Measurements from ENCODE around the gene MAST4. TPM values are rescaled to one million over a fixed set of nuclear protein-coding genes. Genes with fewer than 3 reads are reported as not detected.

MAST4 gene
- polyA plus RNA-seq, 2 of the 4 experiments (the other 2 are of a cell fraction), result 1.2 to 5.8 TPM

DNA sequence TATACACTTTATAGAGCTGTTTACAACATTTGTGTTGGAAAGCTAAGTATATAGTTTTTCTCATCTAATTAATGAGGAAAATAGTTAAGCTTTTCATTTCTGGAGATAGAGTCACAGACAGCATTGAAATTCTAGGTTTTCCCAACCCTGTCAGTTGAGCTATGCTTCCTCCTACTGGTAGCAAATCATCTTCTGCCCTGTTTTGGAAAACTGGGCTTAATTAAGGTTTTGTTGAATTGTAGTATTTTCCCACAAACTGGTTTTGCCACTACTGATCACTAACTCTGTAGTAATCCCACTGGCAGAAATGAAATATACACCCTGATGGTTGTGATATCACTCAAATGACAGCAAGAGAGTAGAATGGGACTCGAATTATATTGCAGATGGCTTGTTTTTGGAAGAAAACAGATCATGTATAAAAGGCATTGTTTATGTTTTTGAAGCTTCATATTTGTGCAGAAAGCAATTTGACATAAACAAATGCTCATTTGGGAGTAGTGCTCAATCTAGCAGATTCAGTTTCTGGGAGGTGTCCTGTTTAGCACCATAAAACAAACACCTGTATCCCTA lies 553.8 kb downstream of the MAST4 start:
- DNase-seq (ENCODE audit: low read depth in 1 of 2, low spot score in 1 of 2), result no peak
- Histone ChIP-seq H3K9me3 (no peaks in the 10 kb centered on the region), H3K27ac (no peak overlapping the region), H3K4me1 (no peaks in the 10 kb centered on the region), H3K4me2 (no peak overlapping the region), H3K4me3 (no peak overlapping the region)
- TF ChIP-seq, protein P1, sequence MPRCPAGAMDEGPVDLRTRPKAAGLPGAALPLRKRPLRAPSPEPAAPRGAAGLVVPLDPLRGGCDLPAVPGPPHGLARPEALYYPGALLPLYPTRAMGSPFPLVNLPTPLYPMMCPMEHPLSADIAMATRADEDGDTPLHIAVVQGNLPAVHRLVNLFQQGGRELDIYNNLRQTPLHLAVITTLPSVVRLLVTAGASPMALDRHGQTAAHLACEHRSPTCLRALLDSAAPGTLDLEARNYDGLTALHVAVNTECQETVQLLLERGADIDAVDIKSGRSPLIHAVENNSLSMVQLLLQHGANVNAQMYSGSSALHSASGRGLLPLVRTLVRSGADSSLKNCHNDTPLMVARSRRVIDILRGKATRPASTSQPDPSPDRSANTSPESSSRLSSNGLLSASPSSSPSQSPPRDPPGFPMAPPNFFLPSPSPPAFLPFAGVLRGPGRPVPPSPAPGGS (IDR thresholded peaks at IDR 0.05), result no peak
- TF ChIP-seq RARB (CRISPR knock-in tag; IDR thresholded peaks at IDR 0.05), result no peak
- no peak for TF ChIP-seq CEBPB (IDR thresholded peaks at IDR 0.05)
- peak; percentile 67 for TF ChIP-seq SMC3 (IDR thresholded peaks at IDR 0.05)
- no peak for TF ChIP-seq EP300 (IDR thresholded peaks at IDR 0.05)
- peak; percentile 70 to 78 for TF ChIP-seq RAD21 (conservative IDR thresholded peaks at IDR 0.05 in 1 of 2, IDR thresholded peaks at IDR 0.05 in 1 of 2)
- no peak for TF ChIP-seq JUNB (IDR thresholded peaks at IDR 0.05)
- TF ChIP-seq, protein P2, sequence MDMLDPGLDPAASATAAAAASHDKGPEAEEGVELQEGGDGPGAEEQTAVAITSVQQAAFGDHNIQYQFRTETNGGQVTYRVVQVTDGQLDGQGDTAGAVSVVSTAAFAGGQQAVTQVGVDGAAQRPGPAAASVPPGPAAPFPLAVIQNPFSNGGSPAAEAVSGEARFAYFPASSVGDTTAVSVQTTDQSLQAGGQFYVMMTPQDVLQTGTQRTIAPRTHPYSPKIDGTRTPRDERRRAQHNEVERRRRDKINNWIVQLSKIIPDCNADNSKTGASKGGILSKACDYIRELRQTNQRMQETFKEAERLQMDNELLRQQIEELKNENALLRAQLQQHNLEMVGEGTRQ (IDR thresholded peaks at IDR 0.05), result no peak
- TF ChIP-seq CTCF (IDR thresholded peaks at IDR 0.05), result peak; percentile 59
- peak in 1 of 2 experiments; percentile 63; a peak in 2 of 6 replicates for ATAC-seq
- ChIA-PET CTCF (interaction anchor here (0.6 to 3.4 kb wide), 25 partner anchors 9 to 840 kb away, joined by 3 to 31 read pairs (median 4); no protein-coding TSS in a partner anchor), POLR2A (no interaction called here)
- 15% methylated on average over 1 of the region's 1 CpG for WGBS (ENCODE audit: missing lambda C conversion rate)
- no peak for FAIRE-seq

GRCh38 chr5:67152400-67152799 lies 556.2 kb downstream of the MAST4 start:
- FAIRE-seq, result no peak
- WGBS (ENCODE audit: missing lambda C conversion rate), result 96% methylated on average over 6 of the region's 6 CpGs

More at GRCh38 chr5:67152400-67152799, 556.2 kb downstream of the MAST4 start:
- ChIA-PET POLR2A (no interaction called here), CTCF (interaction anchor here (0.6 to 3.4 kb wide), 4 partner anchors 15 to 373 kb away, joined by 3 to 29 read pairs (median 4); no protein-coding TSS in a partner anchor)
- TF ChIP-seq HOXA7 (CRISPR knock-in tag; IDR thresholded peaks at IDR 0.05), result no peak
- no peak for TF ChIP-seq POLR2AphosphoS2 (conservative IDR thresholded peaks at IDR 0.05; ENCODE audit: low read length)
- no peak for TF ChIP-seq POLR2A (IDR thresholded peaks at IDR 0.05; ENCODE audit: low read length)
- TF ChIP-seq FOXS1 (CRISPR knock-in tag; IDR thresholded peaks at IDR 0.05), result no peak
- no peak for TF ChIP-seq NFE2L2 (conservative IDR thresholded peaks at IDR 0.05; ENCODE audit: low read length)
- TF ChIP-seq EHF (CRISPR knock-in tag; IDR thresholded peaks at IDR 0.05), result no peak
- no peak for TF ChIP-seq ZFP36 (IDR thresholded peaks at IDR 0.05; ENCODE audit: borderline replicate concordance, partially characterized antibody)
- TF ChIP-seq CBX2 (IDR thresholded peaks at IDR 0.05; ENCODE audit: borderline replicate concordance, low read depth), result no peak
- TF ChIP-seq MAFK (IDR thresholded peaks at IDR 0.05; ENCODE audit: partially characterized antibody), result no peak
- TF ChIP-seq RNF2 (IDR thresholded peaks at IDR 0.05; ENCODE audit: borderline replicate concordance, low read depth), result no peak
- no peak for TF ChIP-seq NPAS2 (CRISPR knock-in tag; IDR thresholded peaks at IDR 0.05; ENCODE audit: borderline replicate concordance)
- no peak for TF ChIP-seq HOXB5 (CRISPR knock-in tag; IDR thresholded peaks at IDR 0.05)
- no peak for TF ChIP-seq MAZ (IDR thresholded peaks at IDR 0.05; ENCODE audit: borderline replicate concordance, low read depth, low read length)
- TF ChIP-seq, protein P3, sequence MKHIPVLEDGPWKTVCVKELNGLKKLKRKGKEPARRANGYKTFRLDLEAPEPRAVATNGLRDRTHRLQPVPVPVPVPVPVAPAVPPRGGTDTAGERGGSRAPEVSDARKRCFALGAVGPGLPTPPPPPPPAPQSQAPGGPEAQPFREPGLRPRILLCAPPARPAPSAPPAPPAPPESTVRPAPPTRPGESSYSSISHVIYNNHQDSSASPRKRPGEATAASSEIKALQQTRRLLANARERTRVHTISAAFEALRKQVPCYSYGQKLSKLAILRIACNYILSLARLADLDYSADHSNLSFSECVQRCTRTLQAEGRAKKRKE (CRISPR knock-in tag; IDR thresholded peaks at IDR 0.05; ENCODE audit: low read depth), result no peak
- TF ChIP-seq HDAC2 (IDR thresholded peaks at IDR 0.05), result no peak
- TF ChIP-seq, protein P2 (IDR thresholded peaks at IDR 0.05), result no peak
- TF ChIP-seq CEBPB (IDR thresholded peaks at IDR 0.05), result no peak
- TF ChIP-seq RCOR1 (IDR thresholded peaks at IDR 0.05; ENCODE audit: low read depth, low read length), result no peak
- no peak for TF ChIP-seq KDM1A (IDR thresholded peaks at IDR 0.05; ENCODE audit: low read depth)
- no peak for TF ChIP-seq RFX5 (IDR thresholded peaks at IDR 0.05)
- no peak for DNase-seq (ENCODE audit: low read depth in 1 of 2, low spot score in 1 of 2)
- H3K4me2 ChIP-seq, result no peak overlapping the region
- no peaks in the 10 kb centered on the region for H3K4me1 ChIP-seq
- H3K27ac ChIP-seq, result no peak overlapping the region
- H3K4me3 ChIP-seq, result no peak overlapping the region
- ATAC-seq, result no peak
- H3K9me3 ChIP-seq, result no peaks in the 10 kb centered on the region

Data from A549 (cell line).